GM19351 (cell line): Measurements from ENCODE around the gene C11orf54.
"Not testable (repeated sequence)": the region's sequence is repeated elsewhere in the genome, so short reads cannot be mapped to it uniquely, and the experiment has no call there.

Experiments
- ATAC-seq: cut with Tn5 transposase; IDR thresholded peaks from one replicate; pipeline ENCODE4 v1.9.1; 2021; ENCODE audit warnings: mild to moderate bottlenecking, moderate library complexity; ENCODE audit not compliant: unreplicated experiment

Gene C11orf54

GRCh38 chr11:93733474-93733873 is 8.0 kb upstream of the C11orf54 start:
- no peak for ATAC-seq

- no peak for ATAC-seq
These were observed 6.8 kb upstream of the C11orf54 start for GRCh38 chr11:93734427-93735222.

GRCh38 chr11:93735627-93736026 is 5.8 kb upstream of the C11orf54 start:
- ATAC-seq: no peak

GRCh38 chr11:93736129-93736528 is 5.3 kb upstream of the C11orf54 start:
- no peak for ATAC-seq

GRCh38 chr11:93737904-93738612 is 3.4 kb upstream of the C11orf54 start:
- ATAC-seq: no peak

- no peak for ATAC-seq
These were observed 2.8 kb upstream of the C11orf54 start for GRCh38 chr11:93738647-93739081.

GRCh38 chr11:93740031-93740729 is 1.3 kb upstream of the C11orf54 start:
- ATAC-seq: peak; percentile 20

GRCh38 chr11:93740730-93741093 is 760 bp upstream of the C11orf54 start:
- ATAC-seq: peak; percentile 34

- ATAC-seq: peak; percentile 7
These were observed 382 bp downstream of the C11orf54 start for GRCh38 chr11:93741882-93742226.

- no peak for ATAC-seq
These were observed 1.8 kb downstream of the C11orf54 start for GRCh38 chr11:93743291-93743690.

GRCh38 chr11:93744669-93745004 is 3.2 kb downstream of the C11orf54 start:
- no peak for ATAC-seq

- ATAC-seq: not testable (repeated sequence)
These were observed 3.7 kb downstream of the C11orf54 start for GRCh38 chr11:93745005-93745755.

GRCh38 chr11:93746101-93746500 is 4.6 kb downstream of the C11orf54 start:
- no peak for ATAC-seq

- peak; percentile 67 for ATAC-seq
These were observed 5.7 kb downstream of the C11orf54 start for GRCh38 chr11:93747122-93747521.

GRCh38 chr11:93751001-93751400 is 9.5 kb downstream of the C11orf54 start:
- no peak for ATAC-seq

- no peak for ATAC-seq
These were observed 11.8 kb downstream of the C11orf54 start for GRCh38 chr11:93753241-93753640.

GRCh38 chr11:93756748-93757147 is 15.3 kb downstream of the C11orf54 start:
- peak; percentile 65 for ATAC-seq

GRCh38 chr11:93757301-93757700 is 15.8 kb downstream of the C11orf54 start:
- ATAC-seq: no peak

GRCh38 chr11:93757924-93758865 is 16.7 kb downstream of the C11orf54 start:
- no peak for ATAC-seq

GRCh38 chr11:93759123-93759522 is 17.7 kb downstream of the C11orf54 start:
- ATAC-seq: not testable (repeated sequence)
